Measurements from ENCODE around the gene POTEB. TPM values are rescaled to one million over a fixed set of nuclear protein-coding genes. Genes with fewer than 3 reads are reported as not detected.
"Not testable (repeated sequence)": the region's sequence is repeated elsewhere in the genome, so short reads cannot be mapped to it uniquely, and the experiment has no call there.

POTEB gene
- total RNA-seq, result not detected
- long read RNA-seq, result 0 reads

DNA sequence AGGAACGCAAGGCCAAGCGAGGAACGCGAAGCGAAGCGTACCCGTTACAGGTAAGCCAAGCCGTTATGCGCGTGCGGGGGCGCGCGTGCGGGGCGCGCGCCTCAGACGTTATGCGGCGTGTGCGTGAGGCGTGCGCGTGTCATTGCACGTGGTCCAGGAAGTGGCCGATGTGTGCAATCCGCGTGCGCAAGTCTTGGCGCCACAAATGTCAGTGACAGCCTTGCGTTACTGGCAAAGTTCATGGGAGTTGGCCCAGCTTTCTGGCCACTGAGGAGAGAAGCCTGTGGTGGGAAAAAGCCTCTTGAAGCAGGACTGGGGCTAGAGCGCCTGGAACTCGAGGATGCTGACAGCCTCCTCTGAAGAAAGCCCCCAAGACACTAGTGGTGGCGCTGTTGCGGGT, at the start of gene POTEB:
TSS of gene POTEB (minus strand) at position 101 of the 400 bp plus-strand sequence. CDS start 489 bp downstream, outside the sequence.
- ATAC-seq; DNase-seq; intact Hi-C loops (cut with micrococcal nuclease): not testable (repeated sequence)

- DNase-seq; ATAC-seq; intact Hi-C loops (cut with micrococcal nuclease): not testable (repeated sequence)
Measured at GRCh38 chr15:21890955-21891354, 13.4 kb upstream of the POTEB start.

- ATAC-seq; DNase-seq; intact Hi-C loops (cut with micrococcal nuclease): not testable (repeated sequence)
Measured at GRCh38 chr15:21889542-21889941, 12.0 kb upstream of the POTEB start.

DNA sequence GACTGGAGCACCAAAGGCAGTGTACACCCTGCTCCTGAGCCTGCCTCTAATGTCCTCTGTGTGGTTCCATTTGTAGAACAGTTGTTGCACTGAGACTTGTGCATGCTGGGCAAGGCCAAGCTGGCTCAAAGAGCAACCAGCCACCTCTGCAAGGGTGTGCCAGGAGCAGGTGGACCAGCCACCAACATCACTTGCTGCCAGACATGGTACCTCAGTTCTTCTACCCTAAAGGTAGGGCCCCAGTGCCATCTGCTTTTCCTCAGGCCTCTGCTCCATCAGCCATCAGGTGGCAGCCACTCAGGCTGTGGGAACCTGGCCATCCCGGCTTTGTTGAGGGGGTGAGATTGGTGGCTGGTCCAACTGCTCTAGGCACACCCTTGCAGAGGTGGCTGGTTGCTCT, 38.7 kb downstream of the POTEB start:
- intact Hi-C loops (cut with micrococcal nuclease); DNase-seq; ATAC-seq: not testable (repeated sequence)

Small RNAs within 50 kb of the gene (microRNA-seq; reads per million reads assigned to microRNA genes)
- not detected for gene MIR3118-4 (ENCODE audit: borderline number of aligned reads)

Other genes with a start within 250 kb of the POTEB start
- gene OR4M2, start 202.8 kb upstream of the POTEB start, total RNA-seq, result not detected

Measured in left ventricle myocardium superior (tissue), 1 donor.